Cortex of kidney (tissue), 1 donor: ENCODE data around the gene PDE4B.
"Not testable (repeated sequence)": the region's sequence is repeated elsewhere in the genome, so short reads cannot be mapped to it uniquely, and the experiment has no call there.

ENCODE experiments used
- DNase-seq: peaks from one replicate; lab custom pipeline; 2025; lab: John Stamatoyannopoulos, UW

Gene PDE4B

GRCh38 chr1:65953170-65953569 is 160.5 kb downstream of the PDE4B start:
- no peak for DNase-seq

GRCh38 chr1:65955071-65955470 is 162.4 kb downstream of the PDE4B start:
- DNase-seq: no peak

GRCh38 chr1:65955503-65955902 is 162.8 kb downstream of the PDE4B start:
- DNase-seq: no peak

- no peak for DNase-seq
Measured at GRCh38 chr1:65958561-65959350, 166.1 kb downstream of the PDE4B start.

GRCh38 chr1:65959896-65960567 is 167.3 kb downstream of the PDE4B start:
- DNase-seq: no peak

GRCh38 chr1:65963156-65963888 is 170.6 kb downstream of the PDE4B start:
- no peak for DNase-seq

- no peak for DNase-seq
Measured at GRCh38 chr1:65964123-65964522, 171.4 kb downstream of the PDE4B start.

- DNase-seq: no peak
Measured at GRCh38 chr1:65965112-65965996, 172.7 kb downstream of the PDE4B start.

- not testable (repeated sequence) for DNase-seq
Measured at GRCh38 chr1:65967492-65967891, 174.8 kb downstream of the PDE4B start.

GRCh38 chr1:65971547-65971946 is 178.9 kb downstream of the PDE4B start:
- no peak for DNase-seq

GRCh38 chr1:65975708-65976107 is 183.0 kb downstream of the PDE4B start:
- no peak for DNase-seq

GRCh38 chr1:65979136-65980044 is 186.7 kb downstream of the PDE4B start:
- DNase-seq: no peak

- no peak for DNase-seq
Measured at GRCh38 chr1:65980237-65980636, 187.5 kb downstream of the PDE4B start.

- DNase-seq: no peak
Measured at GRCh38 chr1:65983500-65983899, 190.8 kb downstream of the PDE4B start.

GRCh38 chr1:65985393-65986066 is 192.8 kb downstream of the PDE4B start:
- DNase-seq: no peak

- DNase-seq: no peak
Measured at GRCh38 chr1:65986146-65986545, 193.5 kb downstream of the PDE4B start.

- no peak for DNase-seq
Measured at GRCh38 chr1:65990161-65990560, 197.5 kb downstream of the PDE4B start.

GRCh38 chr1:65991694-65992093 is 199.0 kb downstream of the PDE4B start:
- no peak for DNase-seq

GRCh38 chr1:65992165-65992821 is 199.6 kb downstream of the PDE4B start:
- no peak for DNase-seq

GRCh38 chr1:65992831-65993271 is 200.2 kb downstream of the PDE4B start:
- no peak for DNase-seq
